HAP-1 (cell line): ENCODE measurements around the gene YIPF1.
A peak's percentile ranks its signal among the peaks of the same experiment; 100 is the strongest.

Experiments used
- DNase-seq, 2 experiments: peaks; one replicate each; pipeline ENCODE4 v3.0.0-alpha.2; 2016 to 2020; ENCODE audit warnings: low spot score in 2 of 2
- H3K27me3 ChIP-seq: fragments of 250-450 bp; sonication (Bioruptor Pico); 2 replicates; pipeline ENCODE4 v1.5.1; 2020; ENCODE audit warnings: low read depth, mild to moderate bottlenecking, moderate library complexity
- H3K36me3 ChIP-seq: fragments of 250-450 bp; sonication (Bioruptor Pico); replicated peaks from 2 replicates; pipeline ENCODE4 v1.5.1; 2020; ENCODE audit warnings: mild to moderate bottlenecking
- H3K4me1 ChIP-seq: fragments of 250-450 bp; sonication (Bioruptor Pico); 2 replicates; pipeline ENCODE4 v1.5.1; 2020; ENCODE audit warnings: mild to moderate bottlenecking
- H3K4me3 ChIP-seq: fragments of 250-450 bp; sonication (Bioruptor Pico); 2 replicates; pipeline ENCODE4 v1.5.1; 2020; ENCODE audit warnings: mild to moderate bottlenecking, moderate library complexity
- H3K9me3 ChIP-seq: fragments of 250-450 bp; sonication (Bioruptor Pico); 2 replicates; pipeline ENCODE4 v1.5.1; 2020; ENCODE audit warnings: mild to moderate bottlenecking, moderate library complexity
- in situ Hi-C: fragments of 300-500 bp; cut with MboI; formaldehyde crosslinking; loops from 3 replicates; pipeline ENCODE4 v1.14.3; 2020; ENCODE audit warnings: low sequenced_read_pairs, inconsistent platforms, mixed read lengths

YIPF1 gene

GRCh38 chr1:53909946-53910345 is 20.3 kb upstream of the YIPF1 start:
- no peaks in the 10 kb centered on the region for H3K9me3 ChIP-seq
- no peaks in the 10 kb centered on the region for H3K36me3 ChIP-seq
- H3K27me3 ChIP-seq, result no peaks in the 10 kb centered on the region
- no peak for DNase-seq
- no peak overlapping the region for H3K4me3 ChIP-seq
- peaks cover 4% of the 10 kb centered on the region; the same call in 1 of the 2 replicates for H3K4me1 ChIP-seq
- in situ Hi-C loops, result no loop called here

- in situ Hi-C loops, result no loop called here
- Histone ChIP-seq H3K36me3 (no peaks in the 10 kb centered on the region), H3K4me3 (no peak overlapping the region), H3K4me1 (no peaks in the 10 kb centered on the region; the same call in 1 of the 2 replicates), H3K27me3 (no peaks in the 10 kb centered on the region), H3K9me3 (no peaks in the 10 kb centered on the region)
- no peak for DNase-seq
These were observed 16.5 kb upstream of the YIPF1 start for GRCh38 chr1:53906121-53906520.

- no peaks in the 10 kb centered on the region for H3K27me3 ChIP-seq
These were observed 15.9 kb upstream of the YIPF1 start for GRCh38 chr1:53905509-53905908.

GRCh38 chr1:53902235-53903138 is 12.9 kb upstream of the YIPF1 start:
- H3K27me3 ChIP-seq, result no peaks in the 10 kb centered on the region
- no peaks in the 10 kb centered on the region; the same call in 1 of the 2 replicates for H3K4me1 ChIP-seq
- no peaks in the 10 kb centered on the region for H3K36me3 ChIP-seq
- H3K9me3 ChIP-seq, result no peaks in the 10 kb centered on the region
- no peak overlapping the region for H3K4me3 ChIP-seq
- in situ Hi-C loops, result no loop called here
- no peak for DNase-seq

More at GRCh38 chr1:53905509-53905908, 15.9 kb upstream of the YIPF1 start:
- DNase-seq, result no peak
- no peaks in the 10 kb centered on the region for H3K36me3 ChIP-seq
- in situ Hi-C loops, result no loop called here
- H3K4me3 ChIP-seq, result no peak overlapping the region
- H3K9me3 ChIP-seq, result no peaks in the 10 kb centered on the region
- H3K4me1 ChIP-seq, result no peaks in the 10 kb centered on the region; the same call in 1 of the 2 replicates

- H3K4me1 ChIP-seq, result no peaks in the 10 kb centered on the region; the same call in 1 of the 2 replicates
- no peaks in the 10 kb centered on the region for H3K9me3 ChIP-seq
- in situ Hi-C loops, result no loop called here
- H3K36me3 ChIP-seq, result no peaks in the 10 kb centered on the region
- no peak overlapping the region for H3K4me3 ChIP-seq
- no peaks in the 10 kb centered on the region for H3K27me3 ChIP-seq
- no peak for DNase-seq
These were observed 10.1 kb upstream of the YIPF1 start for GRCh38 chr1:53899708-53900107.

- H3K27me3 ChIP-seq, result no peaks in the 10 kb centered on the region
- H3K4me3 ChIP-seq, result no peak overlapping the region
- no peaks in the 10 kb centered on the region for H3K9me3 ChIP-seq
- DNase-seq, result no peak
- no peaks in the 10 kb centered on the region for H3K36me3 ChIP-seq
- H3K4me1 ChIP-seq, result no peaks in the 10 kb centered on the region; the same call in 1 of the 2 replicates
- in situ Hi-C loops, result no loop called here
These were observed 9.6 kb upstream of the YIPF1 start for GRCh38 chr1:53899206-53899628.

- Histone ChIP-seq H3K4me3 (no peak overlapping the region), H3K9me3 (no peaks in the 10 kb centered on the region), H3K4me1 (no peaks in the 10 kb centered on the region), H3K36me3 (no peaks in the 10 kb centered on the region), H3K27me3 (no peaks in the 10 kb centered on the region)
- in situ Hi-C loops, result no loop called here
- DNase-seq, result no peak
These were observed 7.1 kb upstream of the YIPF1 start for GRCh38 chr1:53896635-53897229.

- no peak for DNase-seq
- Histone ChIP-seq H3K4me3 (no peak overlapping the region), H3K9me3 (no peaks in the 10 kb centered on the region), H3K27me3 (no peaks in the 10 kb centered on the region), H3K4me1 (no peaks in the 10 kb centered on the region), H3K36me3 (no peaks in the 10 kb centered on the region)
- in situ Hi-C loops, result no loop called here
These were observed 5.8 kb upstream of the YIPF1 start for GRCh38 chr1:53895421-53895820.

GRCh38 chr1:53894644-53895043 is 5.0 kb upstream of the YIPF1 start:
- no peaks in the 10 kb centered on the region for H3K27me3 ChIP-seq
- no peak overlapping the region for H3K4me3 ChIP-seq
- no peak for DNase-seq
- in situ Hi-C loops, result no loop called here
- H3K36me3 ChIP-seq, result no peaks in the 10 kb centered on the region
- peaks cover 5% of the 10 kb centered on the region for H3K4me1 ChIP-seq
- no peaks in the 10 kb centered on the region for H3K9me3 ChIP-seq

- Histone ChIP-seq H3K27me3 (no peaks in the 10 kb centered on the region), H3K36me3 (no peaks in the 10 kb centered on the region), H3K4me3 (no peak within 1 kb of the TSS), H3K4me1 (peaks cover 5% of the 10 kb centered on the region), H3K9me3 (no peaks in the 10 kb centered on the region)
- in situ Hi-C loops, result no loop called here
- DNase-seq, result no peak
These were observed 4.5 kb upstream of the YIPF1 start, which contains the start of gene DIO1 for GRCh38 chr1:53893999-53894636. Gene DIO1 (plus strand): TSS chr1:53894187. CDS start chr1:53894211, 24 bp downstream.

- Histone ChIP-seq H3K4me3 (no peak overlapping the region), H3K27me3 (no peaks in the 10 kb centered on the region), H3K9me3 (no peaks in the 10 kb centered on the region), H3K4me1 (peaks cover 5% of the 10 kb centered on the region), H3K36me3 (no peaks in the 10 kb centered on the region)
- no peak for DNase-seq
- in situ Hi-C loops, result no loop called here
These were observed 3.3 kb upstream of the YIPF1 start for GRCh38 chr1:53892911-53893310.

GRCh38 chr1:53891678-53892077 is 2.1 kb upstream of the YIPF1 start:
- Histone ChIP-seq H3K27me3 (no peaks in the 10 kb centered on the region), H3K4me3 (no peak overlapping the region), H3K9me3 (no peaks in the 10 kb centered on the region), H3K36me3 (no peaks in the 10 kb centered on the region), H3K4me1 (peaks cover 5% of the 10 kb centered on the region)
- in situ Hi-C loops, result no loop called here
- no peak for DNase-seq

- no peaks in the 10 kb centered on the region for H3K36me3 ChIP-seq
- H3K9me3 ChIP-seq, result no peaks in the 10 kb centered on the region
- H3K4me1 ChIP-seq, result peaks cover 5% of the 10 kb centered on the region
- in situ Hi-C loops, result no loop called here
- H3K27me3 ChIP-seq, result no peaks in the 10 kb centered on the region
- no peak for DNase-seq
- no peak overlapping the region for H3K4me3 ChIP-seq
These were observed 1.4 kb upstream of the YIPF1 start for GRCh38 chr1:53891018-53891417.

GRCh38 chr1:53890522-53890941 is 935 bp upstream of the YIPF1 start:
- Histone ChIP-seq H3K4me3 (peak overlapping the region; percentile 86; the same call in 1 of the 2 replicates), H3K4me1 (peaks cover 5% of the 10 kb centered on the region), H3K27me3 (no peaks in the 10 kb centered on the region), H3K36me3 (no peaks in the 10 kb centered on the region), H3K9me3 (no peaks in the 10 kb centered on the region)
- in situ Hi-C loops, result no loop called here
- DNase-seq, result no peak
